ENCODE data around the gene CDIPT.
"Not testable (repeated sequence)": the region's sequence is repeated elsewhere in the genome, so short reads cannot be mapped to it uniquely, and the experiment has no call there.

CDIPT gene

DNA sequence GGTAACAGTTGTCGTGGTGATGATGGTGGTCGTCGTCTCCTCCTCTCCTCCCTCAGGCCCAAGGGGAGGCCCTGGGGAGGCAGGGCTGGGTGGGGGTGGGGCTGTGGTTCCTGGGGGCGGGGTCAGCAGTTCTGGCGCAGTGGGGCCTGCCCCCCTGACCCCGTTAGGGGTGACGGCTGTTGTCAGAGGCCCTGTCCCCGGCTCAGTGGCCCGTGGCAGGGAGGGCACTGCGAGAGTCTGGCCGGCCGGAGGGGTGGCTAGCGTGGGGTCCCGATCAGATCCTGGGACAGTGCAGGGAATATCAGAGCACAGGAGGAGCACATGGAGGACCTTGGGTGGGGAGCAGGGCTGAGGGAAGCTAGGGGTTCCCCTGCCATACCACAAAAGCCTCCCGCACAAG lies 33.8 kb upstream of the CDIPT start:
- no peak for DNase-seq (ENCODE audit: low spot score)

DNA sequence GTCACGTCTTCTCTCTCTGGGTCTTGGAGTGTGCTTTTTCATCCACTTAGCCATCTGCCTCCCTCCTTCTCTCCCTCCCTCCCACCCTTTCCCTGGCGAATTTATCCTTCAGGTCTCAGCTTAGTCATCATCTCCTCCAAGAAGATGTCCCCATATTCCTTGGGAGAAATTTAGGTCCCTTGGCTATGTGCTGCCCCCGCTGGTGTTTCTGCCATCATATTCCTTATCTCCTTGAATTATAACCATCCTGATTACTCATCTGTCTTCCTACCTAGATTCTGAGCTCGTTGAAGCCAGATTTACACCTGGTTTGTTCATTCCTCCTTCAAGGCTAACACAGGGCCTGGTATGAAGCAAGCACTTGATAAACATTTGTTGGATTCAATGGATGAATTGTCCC lies 31.3 kb upstream of the CDIPT start:
- no peak for DNase-seq (ENCODE audit: low spot score)

- no peak for DNase-seq (ENCODE audit: low spot score)
Measured at GRCh38 chr16:29893553-29893952, 30.5 kb upstream of the CDIPT start.

- DNase-seq (ENCODE audit: low spot score): no peak
Measured at GRCh38 chr16:29892458-29892813, 29.4 kb upstream of the CDIPT start.

DNA sequence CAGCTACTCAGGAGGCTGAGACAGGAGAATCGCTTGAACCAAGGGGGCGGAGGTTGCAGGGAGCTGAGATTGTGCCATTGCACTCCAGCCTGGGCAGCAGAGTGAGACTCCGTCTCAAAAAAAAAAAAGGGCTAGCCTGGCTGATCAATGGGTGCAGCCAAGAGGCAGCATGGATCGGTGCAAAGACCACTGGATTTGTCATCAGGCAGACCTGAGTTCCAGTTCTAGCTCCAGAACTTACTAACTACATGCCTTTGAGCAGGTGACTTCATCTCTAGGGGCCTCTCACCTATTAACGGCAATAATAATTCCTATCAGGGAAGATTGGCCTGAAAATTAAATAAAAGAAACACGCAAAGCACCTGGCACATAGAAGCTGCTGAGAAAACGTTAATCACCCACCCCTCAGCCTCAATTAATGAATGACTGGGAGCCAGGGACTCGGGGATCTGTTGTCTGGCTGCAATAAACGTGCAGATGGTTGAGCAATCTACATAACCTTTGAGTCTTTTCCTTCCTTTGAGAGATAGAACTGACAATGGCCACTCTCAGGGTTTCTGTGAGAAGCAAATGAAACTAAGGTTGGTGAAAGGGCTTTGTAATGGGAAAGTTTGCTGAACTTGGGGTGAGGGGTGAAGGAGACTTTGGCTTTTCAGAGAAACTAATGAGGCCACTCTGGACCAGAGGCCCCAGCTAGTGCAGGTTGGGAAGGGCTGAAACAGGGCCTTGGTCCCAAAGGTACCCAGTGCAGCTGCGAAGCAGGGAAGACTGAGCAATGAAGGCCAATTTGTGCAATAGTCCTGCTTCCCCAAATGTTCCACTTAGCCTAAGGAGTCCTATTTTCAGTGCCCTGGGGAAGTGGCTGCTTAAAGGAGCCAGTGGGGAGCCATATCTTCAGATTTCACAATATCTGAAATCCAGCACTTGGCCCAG lies 28.8 kb upstream of the CDIPT start:
- DNase-seq (ENCODE audit: low spot score): no peak

DNA sequence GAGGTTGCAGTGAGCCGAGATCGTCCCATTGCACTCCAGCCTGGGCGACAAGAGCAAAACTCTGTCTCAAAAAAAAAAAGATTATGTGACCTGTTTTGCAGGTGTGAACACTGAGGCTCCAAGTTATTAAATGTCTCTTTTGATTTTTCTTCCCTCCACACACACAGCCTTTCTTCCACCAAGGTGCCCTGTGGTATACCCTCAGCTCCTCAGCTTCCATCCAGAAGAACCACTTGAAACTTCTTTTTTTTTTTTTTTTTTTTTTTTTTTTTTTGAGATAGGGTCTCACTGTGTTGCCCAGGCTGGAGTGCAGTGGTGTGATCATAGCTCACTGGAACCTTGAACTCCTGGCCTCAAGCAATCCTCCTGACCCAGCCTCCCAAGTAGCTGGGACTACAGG lies 26.3 kb upstream of the CDIPT start:
- not testable (repeated sequence) for DNase-seq (ENCODE audit: low spot score)

DNA sequence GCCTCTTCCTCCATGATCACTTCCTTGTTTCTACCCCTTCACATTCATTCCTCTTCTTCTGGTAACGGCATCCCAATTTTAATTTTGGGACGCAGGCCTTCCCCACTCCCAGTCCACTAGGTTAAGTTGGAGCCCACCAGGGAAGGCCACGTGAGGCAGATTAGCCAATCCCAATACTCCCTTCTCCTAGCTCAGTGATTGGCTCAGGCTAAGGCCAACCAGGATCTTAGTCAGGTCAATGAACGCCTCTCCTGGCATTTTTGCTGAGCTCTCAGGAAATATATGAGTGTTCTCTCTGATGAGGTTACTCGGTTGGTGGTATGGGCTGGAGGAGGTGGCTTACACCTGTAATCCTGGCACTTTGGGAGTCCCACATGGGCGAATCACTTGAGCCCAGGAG lies 21.0 kb upstream of the CDIPT start:
- DNase-seq (ENCODE audit: low spot score): no peak

DNA sequence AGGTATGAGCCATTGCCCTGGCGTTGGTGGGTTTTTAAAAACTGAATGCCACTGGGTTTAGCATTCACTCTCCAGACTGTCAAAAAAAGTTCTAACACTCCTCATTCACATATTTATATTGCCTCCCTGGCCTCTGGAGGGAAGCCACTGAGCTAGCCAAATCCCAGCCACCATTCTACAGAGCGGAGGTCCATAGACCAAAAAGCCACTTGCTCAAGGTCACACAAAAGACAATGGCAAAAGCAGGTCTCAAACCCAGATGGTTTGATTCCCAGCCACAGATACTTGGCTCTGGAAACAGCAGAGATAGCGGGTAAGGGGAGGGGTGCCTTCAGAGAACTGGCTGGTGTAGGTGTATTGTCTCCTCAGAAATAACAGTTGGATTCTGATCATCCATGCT lies 18.0 kb upstream of the CDIPT start:
- DNase-seq (ENCODE audit: low spot score): no peak

DNA sequence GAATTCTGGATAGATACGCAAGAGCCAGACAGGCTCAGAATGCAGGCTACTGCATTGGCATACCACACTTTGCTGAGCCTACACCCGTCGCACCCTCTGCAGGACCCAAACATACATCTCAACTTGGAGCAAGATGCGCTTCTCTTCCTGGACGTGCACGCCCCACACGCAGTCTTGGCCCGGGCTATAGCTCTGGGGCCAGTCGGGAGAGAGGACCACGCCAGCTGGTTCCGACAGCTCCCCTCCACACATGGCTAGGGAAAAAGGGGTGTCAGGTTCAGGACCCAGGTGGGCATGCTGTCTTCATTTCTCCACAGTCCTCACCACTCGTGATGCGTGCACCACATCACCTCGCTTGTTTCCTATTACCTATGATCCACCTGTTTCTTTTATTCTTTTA lies 15.1 kb upstream of the CDIPT start:
- DNase-seq (ENCODE audit: low spot score): no peak

- no peak for DNase-seq (ENCODE audit: low spot score)
Measured at GRCh38 chr16:29877266-29877961, 14.4 kb upstream of the CDIPT start.

GRCh38 chr16:29876594-29877249 lies 13.7 kb upstream of the CDIPT start:
- DNase-seq (ENCODE audit: low spot score): no peak

DNA sequence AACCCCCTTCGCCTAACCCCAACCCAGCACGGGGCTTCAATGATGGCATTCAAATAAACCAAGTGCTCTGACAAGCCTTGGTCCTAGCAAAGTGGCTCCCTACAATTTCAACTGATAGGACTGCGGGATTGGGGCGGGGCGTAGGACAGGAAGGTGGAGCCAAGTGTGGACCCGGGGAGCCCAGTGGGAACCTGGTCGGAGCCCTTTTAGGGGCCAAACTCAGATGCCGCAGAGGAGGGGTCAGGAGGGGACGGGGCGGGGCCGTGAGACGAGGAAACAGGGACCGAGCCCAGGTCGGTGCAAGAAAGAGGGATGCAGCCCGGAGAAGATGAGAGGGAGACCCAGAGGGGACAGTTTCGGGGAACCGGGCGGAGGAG lies 13.2 kb upstream of the CDIPT start:
- no peak for DNase-seq (ENCODE audit: low spot score)

- DNase-seq (ENCODE audit: low spot score): no peak
Measured at GRCh38 chr16:29875206-29875605, 12.2 kb upstream of the CDIPT start.

- no peak for DNase-seq (ENCODE audit: low spot score)
Measured at GRCh38 chr16:29873319-29873718, 10.3 kb upstream of the CDIPT start.

GRCh38 chr16:29871822-29872546 lies 9.0 kb upstream of the CDIPT start:
- no peak for DNase-seq (ENCODE audit: low spot score)

GRCh38 chr16:29869067-29869466 lies 6.0 kb upstream of the CDIPT start:
- not testable (repeated sequence) for DNase-seq (ENCODE audit: low spot score)

DNA sequence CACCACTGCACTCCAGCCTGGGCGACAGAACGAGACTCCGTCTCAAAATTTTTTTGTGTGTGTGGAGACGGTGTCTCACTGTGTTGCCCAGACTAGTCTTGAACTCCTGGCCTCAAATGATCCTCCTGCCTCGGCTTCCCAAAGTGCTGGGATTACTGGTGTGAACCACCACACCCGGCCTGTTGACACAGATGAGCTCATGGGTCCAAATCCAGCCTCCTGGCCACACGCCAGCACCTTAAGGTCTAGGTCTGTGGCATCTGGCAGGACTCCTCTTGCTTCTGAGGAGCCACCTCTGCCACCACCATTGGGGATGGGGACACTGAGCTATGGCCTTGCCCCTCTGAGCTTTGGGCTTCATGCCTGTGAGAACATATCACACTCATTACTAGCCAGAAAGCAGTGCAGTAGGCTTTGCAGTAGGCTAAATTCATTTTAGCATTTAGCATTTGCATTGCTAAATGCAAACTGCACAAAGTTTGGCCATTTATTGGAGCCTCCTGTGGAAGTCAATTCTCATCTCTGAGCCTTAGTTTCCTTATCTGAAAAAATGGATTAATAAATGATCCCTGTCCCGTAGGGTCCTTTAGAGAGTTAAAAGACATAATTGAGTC lies 5.5 kb upstream of the CDIPT start:
- DNase-seq (ENCODE audit: low spot score): no peak

DNA sequence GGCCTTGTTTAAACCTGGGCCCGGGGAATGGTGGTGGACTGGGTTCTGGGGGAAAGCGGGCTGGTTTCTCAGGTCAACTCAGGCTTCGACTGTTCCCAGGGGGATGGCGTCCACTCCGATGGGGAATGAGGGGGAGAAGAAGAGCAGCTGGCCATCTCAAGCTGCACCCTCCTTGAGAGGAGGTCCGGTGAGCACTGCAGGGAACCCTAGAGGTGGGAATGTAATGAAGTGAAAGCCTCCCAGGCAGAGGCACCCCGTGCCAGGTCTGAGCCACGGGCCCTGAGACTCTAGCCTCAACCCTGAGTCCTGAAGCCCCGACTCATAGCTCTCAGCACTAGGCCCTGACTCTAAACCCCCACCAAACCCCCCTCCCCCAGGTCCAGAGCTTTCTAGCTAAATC lies 1.2 kb upstream of the CDIPT start:
- no peak for DNase-seq (ENCODE audit: low spot score)

DNA sequence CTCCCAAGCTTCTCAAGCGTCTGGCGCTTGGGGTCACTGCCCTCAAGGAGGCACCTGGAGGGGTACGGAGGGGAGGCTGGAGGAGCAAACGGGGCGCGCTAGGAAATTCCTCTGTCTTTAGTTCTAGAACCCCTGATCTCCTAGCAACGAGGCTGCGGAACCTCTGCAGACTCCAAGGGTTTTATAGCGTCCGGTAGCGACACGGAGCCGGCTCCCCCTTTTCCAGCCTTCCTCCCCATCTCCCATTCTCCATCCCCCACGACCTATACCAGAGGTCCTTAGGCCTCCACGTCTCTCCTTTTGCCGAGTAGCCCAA lies 601 bp upstream of the CDIPT start:
- DNase-seq (ENCODE audit: low spot score): no peak

DNA sequence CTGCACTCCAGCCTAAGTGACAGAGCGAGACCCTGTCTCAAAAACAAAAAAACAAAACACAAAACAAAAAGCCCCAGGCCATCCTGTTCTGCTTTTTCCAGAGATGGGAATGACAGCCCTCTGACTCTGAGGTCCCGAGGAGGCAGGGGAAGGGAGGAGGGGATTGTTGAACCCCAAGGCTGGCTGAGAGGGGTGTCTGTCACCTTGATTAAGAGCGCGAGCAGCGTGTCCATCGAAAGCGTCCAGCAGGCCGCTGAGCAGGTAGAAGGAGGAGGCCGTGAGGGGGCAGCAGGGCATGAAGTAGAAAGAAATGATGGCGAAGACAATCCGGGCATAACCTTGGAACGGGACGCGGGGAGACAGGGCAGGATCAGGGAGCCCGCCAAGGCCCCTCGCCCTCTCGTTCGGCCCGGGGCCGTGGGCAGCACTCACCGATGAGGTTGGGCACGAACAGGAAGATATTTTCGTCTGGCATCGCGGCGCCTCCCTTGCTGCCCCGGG lies 593 bp downstream of the CDIPT start:
- no peak for DNase-seq (ENCODE audit: low spot score)

GRCh38 chr16:29860218-29860617 lies 2.8 kb downstream of the CDIPT start:
- no peak for DNase-seq (ENCODE audit: low spot score)

DNA sequence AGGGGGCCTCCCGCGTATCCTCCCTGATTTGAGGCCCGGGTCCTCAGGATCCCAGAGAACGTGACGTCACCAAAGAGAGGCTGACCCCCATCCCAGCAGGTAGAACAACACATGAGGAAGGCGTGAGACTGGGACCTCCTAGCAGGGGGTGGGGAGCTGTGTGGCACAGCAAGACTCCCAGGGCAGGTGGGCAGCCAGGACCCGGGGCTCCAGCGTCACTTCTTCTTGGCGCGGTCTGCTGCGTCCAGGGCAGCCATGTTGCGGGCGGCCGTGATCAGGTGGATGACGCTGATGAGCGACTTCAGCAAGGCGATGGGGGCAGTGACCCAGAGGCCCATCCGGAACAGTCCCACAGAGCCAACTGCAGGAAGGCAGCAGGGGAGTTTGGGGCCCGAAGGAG lies 4.1 kb downstream of the CDIPT start:
- no peak for DNase-seq (ENCODE audit: low spot score)
